CD4-positive, alpha-beta T cell treated with Interleukin-15 for 1 hour (primary cell): ENCODE data around the gene ARHGAP23.
A peak's percentile ranks its signal among the peaks of the same experiment; 100 is the strongest.

ENCODE experiments used
- DNase-seq: peaks from one replicate; pipeline ENCODE4 v3.0.0-alpha.2; 2020

ARHGAP23 gene

GRCh38 chr17:38554430-38555350, 126.4 kb downstream of the ARHGAP23 start:
- no peak for DNase-seq

DNA sequence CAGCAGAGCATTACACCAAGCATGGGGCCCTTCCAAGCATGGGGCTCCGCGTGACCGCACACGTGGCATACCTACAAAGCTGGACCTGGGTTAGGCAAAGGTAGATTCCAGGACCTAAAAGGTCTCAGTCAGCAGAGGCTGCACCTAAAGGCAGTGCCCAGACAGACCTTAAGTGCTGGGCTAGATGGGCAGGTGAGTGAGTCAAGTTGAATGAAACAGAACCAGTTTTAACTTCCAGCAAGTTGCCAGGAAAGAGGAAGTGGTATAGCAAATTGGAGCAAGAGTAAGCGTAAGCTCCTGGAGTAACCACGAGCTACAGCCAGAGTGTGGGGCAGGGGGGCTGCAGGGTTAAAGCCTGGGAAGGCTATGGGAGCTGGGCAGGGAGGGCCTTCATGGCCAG, 128.0 kb downstream of the ARHGAP23 start:
- no peak for DNase-seq

GRCh38 chr17:38557396-38557795, 129.1 kb downstream of the ARHGAP23 start:
- no peak for DNase-seq

DNA sequence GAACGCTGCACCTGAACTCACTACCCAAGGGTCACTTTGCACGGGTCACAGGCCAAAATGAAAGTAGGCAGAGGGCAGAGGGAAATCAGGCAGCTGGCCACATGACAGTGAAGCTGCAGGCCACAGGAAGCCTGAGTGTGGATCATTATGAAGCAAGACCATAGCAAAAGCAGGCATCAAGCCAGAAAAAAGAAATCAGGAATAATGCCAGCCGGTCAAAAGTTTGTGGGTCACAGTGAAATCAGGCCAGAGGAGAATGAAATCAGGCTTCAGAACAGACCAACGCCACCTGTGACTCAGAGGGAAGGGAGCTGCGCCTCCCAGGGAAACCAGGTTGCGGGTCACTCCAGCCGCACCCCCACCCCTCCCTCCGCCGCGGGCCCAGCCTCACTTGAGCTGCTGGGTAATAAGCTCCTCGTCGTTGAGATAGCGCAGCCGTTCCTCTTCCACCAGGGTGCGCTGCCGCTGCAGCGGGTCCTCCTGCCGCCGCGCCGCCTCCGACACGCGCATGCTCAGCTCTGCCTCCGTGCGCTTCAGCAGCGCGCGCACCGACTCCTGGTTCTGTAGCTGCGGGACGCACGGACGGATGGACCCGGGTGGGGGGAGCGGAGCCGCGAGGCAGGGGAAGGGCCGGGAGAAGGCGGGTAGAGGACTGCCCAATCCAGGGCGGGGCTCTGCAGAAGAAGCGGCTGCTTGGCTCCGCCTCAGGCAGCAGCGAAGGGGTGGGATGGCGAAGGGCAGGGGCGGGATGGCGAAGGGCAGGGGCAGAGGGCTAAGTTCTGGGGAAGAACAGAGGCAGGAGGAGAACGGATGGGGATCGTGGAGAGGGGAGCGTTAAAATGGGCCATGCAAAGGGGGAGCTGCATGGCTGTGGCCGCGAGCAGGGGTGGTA, 129.8 kb downstream of the ARHGAP23 start:
- DNase-seq, result peak; percentile 91

- DNase-seq, result no peak
These were observed 130.4 kb downstream of the ARHGAP23 start for GRCh38 chr17:38558728-38559050.

GRCh38 chr17:38559051-38559879, 131.0 kb downstream of the ARHGAP23 start:
- DNase-seq, result peak; percentile 88

DNA sequence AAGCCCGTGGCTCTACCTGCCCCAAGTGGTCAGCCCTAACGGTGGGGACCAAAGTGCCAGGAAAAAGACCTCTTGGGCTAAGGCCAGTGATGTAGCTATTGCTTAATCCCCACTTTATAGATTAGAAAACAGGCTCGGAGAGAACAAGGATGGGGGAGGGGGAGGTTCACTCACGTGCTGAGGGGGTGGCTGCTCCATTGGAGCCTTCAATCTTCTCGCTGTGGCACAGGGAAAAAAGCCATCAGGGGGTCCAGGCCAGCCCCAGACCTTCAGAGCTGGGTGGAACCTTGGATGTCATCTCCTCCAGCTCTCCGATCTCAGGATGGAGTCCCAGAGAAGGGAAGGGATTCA, 131.6 kb downstream of the ARHGAP23 start:
- DNase-seq, result no peak

DNA sequence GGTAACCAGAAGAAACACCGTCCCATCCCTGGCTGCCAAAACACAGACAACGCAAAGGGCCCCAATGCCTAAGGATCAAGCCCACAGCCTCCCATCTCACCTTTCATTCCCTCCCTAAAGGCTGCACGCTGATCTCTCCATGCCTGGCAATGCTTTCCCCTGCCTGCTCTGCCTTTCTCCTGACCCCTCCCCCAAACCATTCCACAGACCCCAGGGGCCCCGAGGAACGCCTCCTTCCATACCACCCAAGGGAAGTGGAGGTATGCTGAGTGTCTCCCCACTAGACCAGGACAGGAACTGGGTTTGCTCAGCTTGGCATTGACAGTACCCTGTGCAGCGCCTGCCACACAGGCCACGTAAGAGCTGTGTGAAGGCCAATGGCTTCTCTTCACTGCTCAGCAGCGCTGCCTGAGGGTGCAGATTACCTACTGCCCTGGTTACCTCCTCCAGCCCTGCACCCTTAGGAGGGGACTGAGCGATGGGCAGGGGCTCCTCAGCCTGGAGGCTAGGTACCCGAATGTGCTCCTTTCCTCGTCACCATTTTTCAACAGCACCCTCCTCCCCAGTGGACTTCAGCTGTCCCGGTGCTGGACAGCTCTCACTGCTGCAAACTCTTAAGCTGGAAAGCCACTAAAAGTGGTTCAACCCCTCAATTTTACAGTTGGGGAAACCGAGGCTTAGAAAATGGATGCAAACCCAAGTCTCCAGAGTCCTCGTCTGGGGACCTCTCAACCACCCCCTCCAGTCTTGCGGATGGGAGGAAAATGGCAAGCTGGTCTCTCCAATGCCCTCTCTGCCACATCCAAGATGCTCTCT, 132.4 kb downstream of the ARHGAP23 start:
- no peak for DNase-seq

- DNase-seq, result no peak
These were observed 133.4 kb downstream of the ARHGAP23 start for GRCh38 chr17:38561416-38562214.
